Right lobe of liver (tissue), 4 donors: ENCODE results near the gene FRG2.
"Not testable (repeated sequence)": the region's sequence is repeated elsewhere in the genome, so short reads cannot be mapped to it uniquely, and the experiment has no call there.

Experiments used
- POLR2A ChIP-seq: fragments of 450-650 bp; IDR thresholded peaks from one replicate; pipeline ENCODE4 v1.6.1; 2017; ENCODE audit warnings: antibody characterized with exemption, mild to moderate bottlenecking
- TF ChIP-seq, protein P1 (sequence below), 4 donors: fragments of 200-600 bp in 3 of 4; fragments of 450-650 bp in 1 of 4; IDR thresholded peaks; one replicate each; pipeline versions ENCODE4 v1.5.1 to v1.8.0; 2016 to 2022; ENCODE audit warnings: antibody characterized with exemption in 4 of 4, mild to moderate bottlenecking in 2 of 4
- donor health status: DM: no; HTN: no; CAD: no.
- donor health status: DM: no; HTN: no; CAD: no.
- donor health status: DM: no; HTN: yes; CAD: no.

DNA sequence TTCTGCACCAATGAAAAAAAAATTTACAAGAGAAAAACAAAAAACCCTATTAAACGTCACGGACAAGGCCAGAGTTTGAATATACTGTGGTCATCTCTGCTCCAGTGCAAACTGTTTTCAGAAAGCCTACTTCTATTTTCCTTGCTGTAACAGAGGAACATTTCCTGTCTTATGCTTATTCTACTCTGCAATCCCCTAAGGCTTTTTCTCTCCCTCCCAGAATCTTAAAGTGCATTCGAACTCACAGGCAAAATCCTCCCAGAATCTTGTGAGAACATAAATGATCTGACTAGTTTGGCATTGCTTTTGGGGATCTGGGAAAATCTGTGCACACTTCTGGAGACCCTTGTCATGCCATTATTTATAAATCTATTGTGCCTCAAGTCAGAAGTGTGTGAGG lies 37.7 kb upstream of the FRG2 start:
- TF ChIP-seq, protein P1, sequence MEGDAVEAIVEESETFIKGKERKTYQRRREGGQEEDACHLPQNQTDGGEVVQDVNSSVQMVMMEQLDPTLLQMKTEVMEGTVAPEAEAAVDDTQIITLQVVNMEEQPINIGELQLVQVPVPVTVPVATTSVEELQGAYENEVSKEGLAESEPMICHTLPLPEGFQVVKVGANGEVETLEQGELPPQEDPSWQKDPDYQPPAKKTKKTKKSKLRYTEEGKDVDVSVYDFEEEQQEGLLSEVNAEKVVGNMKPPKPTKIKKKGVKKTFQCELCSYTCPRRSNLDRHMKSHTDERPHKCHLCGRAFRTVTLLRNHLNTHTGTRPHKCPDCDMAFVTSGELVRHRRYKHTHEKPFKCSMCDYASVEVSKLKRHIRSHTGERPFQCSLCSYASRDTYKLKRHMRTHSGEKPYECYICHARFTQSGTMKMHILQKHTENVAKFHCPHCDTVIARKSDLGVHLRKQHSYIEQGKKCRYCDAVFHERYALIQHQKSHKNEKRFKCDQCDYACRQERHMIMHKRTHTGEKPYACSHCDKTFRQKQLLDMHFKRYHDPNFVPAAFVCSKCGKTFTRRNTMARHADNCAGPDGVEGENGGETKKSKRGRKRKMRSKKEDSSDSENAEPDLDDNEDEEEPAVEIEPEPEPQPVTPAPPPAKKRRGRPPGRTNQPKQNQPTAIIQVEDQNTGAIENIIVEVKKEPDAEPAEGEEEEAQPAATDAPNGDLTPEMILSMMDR (IDR thresholded peaks at IDR 0.05), result not testable (repeated sequence)
- not testable (repeated sequence) for TF ChIP-seq POLR2A
